Right cardiac atrium (tissue), 5 donors: ENCODE measurements around the gene SLC47A2. TPM values are rescaled to one million over a fixed set of nuclear protein-coding genes. Genes with fewer than 3 reads are reported as not detected.
"Not testable (repeated sequence)": the region's sequence is repeated elsewhere in the genome, so short reads cannot be mapped to it uniquely, and the experiment has no call there.

Source experiments
- ATAC-seq, 2 donors: fragments of 200-7000 bp; cut with Tn5 transposase; one replicate each; pipeline versions ENCODE4 v1.8.0 to v1.9.1; 2020; ENCODE audit warnings: moderate library complexity in 2 of 2, mild to moderate bottlenecking in 1 of 2
- DNase-seq, 3 donors: peaks; one replicate each; pipeline ENCODE4 v3.0.0-alpha.2; 2020
- H3K27ac ChIP-seq: one replicate; pipeline ENCODE4 v1.5.1; 2013; ENCODE audit warnings: mild to moderate bottlenecking, low read length, control low read depth, moderate library complexity
- H3K27me3 ChIP-seq: one replicate; pipeline ENCODE4 v1.6.1; 2013; ENCODE audit not compliant: control insufficient read depth, insufficient read depth
- H3K4me1 ChIP-seq: one replicate; pipeline ENCODE4 v1.6.1; 2013; ENCODE audit warnings: low read length; ENCODE audit not compliant: control insufficient read depth, insufficient read depth
- H3K4me3 ChIP-seq: one replicate; pipeline ENCODE4 v1.5.1; 2013; ENCODE audit warnings: low read length, control low read depth
- H3K9me3 ChIP-seq: one replicate; pipeline ENCODE4 v1.6.1; 2013; ENCODE audit warnings: low read length; ENCODE audit not compliant: control insufficient read depth
- WGBS: extraction: QIAGEN DNeasy Blood & Tissue Kit; methylation state at CpG from one replicate; pipeline ENCODE4 v1.1.7; 2013; 5-methylcytosine and 5-hydroxymethylcytosine counted together
- intact Hi-C, 4 donors: fragments of 100-400 bp; cut with DNase I; formaldehyde crosslinking; loops; one replicate each; pipeline versions ENCODE4 v1.11.0 to v1.14.0; 2022 to 2023
- long read RNA-seq, 4 donors: library from polyadenylated mRNA; unstranded; transcript quantifications; one replicate each; pipeline ENCODE4 v2.0.0, GENCODE V29; 2020 to 2021
- polyA plus RNA-seq: library from polyadenylated mRNA; stranded (reverse); fragments of 200-250 nt; gene quantifications from one replicate; pipeline ENCODE4 v1.2.3, GENCODE V29; 2013
- total RNA-seq, 4 donors: library from RNA; stranded (reverse); fragmentation: NEBNext Ultra II Directional; extraction: Animal tissue kit (Norgen Biotek cat#: 25700); gene quantifications; one replicate each; pipeline ENCODE4 v1.2.1, GENCODE V29; 2021
- donor health status: healthy with polysubstance abuse.
- donor health status: DM: no; HTN: yes; CAD: no.
- donor health status: DM: no; HTN: no; CAD: no.
- donor health status: DM: no; HTN: yes; CAD: no; lungs with severe emphysema.
- donor health status: DM: yes; HTN: yes; CAD: no.

Gene SLC47A2, protein sequence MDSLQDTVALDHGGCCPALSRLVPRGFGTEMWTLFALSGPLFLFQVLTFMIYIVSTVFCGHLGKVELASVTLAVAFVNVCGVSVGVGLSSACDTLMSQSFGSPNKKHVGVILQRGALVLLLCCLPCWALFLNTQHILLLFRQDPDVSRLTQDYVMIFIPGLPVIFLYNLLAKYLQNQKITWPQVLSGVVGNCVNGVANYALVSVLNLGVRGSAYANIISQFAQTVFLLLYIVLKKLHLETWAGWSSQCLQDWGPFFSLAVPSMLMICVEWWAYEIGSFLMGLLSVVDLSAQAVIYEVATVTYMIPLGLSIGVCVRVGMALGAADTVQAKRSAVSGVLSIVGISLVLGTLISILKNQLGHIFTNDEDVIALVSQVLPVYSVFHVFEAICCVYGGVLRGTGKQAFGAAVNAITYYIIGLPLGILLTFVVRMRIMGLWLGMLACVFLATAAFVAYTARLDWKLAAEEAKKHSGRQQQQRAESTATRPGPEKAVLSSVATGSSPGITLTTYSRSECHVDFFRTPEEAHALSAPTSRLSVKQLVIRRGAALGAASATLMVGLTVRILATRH
- total RNA-seq (not detected), polyA plus RNA-seq (not detected)
- long read RNA-seq, donor 1, partial matches to known transcripts, result 0 of 1 reads
- long read RNA-seq, donor 1, other reads (novel, unspliced or antisense), result 1 of 1 reads
- long read RNA-seq, donor 2, result 0 reads
- long read RNA-seq, donor 3, result 0 reads
- long read RNA-seq, donor 4, result 0 reads

DNA sequence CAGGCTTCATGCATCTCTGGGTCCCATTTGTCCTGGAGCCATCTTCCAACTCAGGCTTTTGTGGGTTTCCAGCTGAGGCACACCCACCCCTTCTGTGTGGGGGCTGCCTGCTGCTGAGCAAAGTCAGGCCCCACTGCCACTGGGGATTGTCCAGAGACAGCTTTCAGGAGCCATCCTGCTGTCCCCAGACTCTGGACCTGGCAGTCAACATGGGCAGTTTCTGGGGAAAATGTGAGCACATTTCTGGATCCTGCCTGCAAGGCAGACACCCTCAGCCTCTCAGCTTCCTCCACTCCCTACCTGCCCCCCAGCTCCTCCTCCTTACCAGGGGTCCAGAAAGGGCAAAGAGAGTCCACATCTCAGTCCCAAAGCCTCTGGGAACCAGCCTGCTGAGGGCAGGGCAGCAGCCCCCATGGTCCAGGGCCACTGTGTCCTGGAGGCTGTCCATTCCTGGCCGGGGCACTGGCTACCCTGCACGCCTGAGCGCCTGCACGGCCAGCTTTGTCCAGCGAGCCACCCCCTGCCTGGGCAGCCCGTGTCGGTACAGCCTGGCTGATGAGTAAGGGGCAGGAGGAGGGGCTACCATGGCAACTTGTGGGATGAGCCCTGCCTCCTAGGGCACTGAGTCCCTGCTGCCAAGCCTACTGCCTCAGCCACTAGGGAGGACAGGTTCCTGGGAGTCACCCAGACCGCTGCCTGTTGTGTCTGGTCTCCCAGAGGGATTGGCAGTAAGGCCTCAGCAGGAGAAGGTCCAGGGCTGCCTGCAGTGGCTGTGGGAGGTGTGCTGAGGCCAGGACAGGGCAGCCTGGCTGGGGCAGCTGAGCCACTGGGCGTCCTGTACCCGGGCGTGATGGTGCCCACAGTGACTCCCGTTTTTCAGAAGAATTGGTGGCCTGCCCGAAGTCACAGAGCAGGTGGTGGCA, at the start of gene SLC47A2:
Gene SLC47A2, minus strand, starts transcription at position 477 of the 923 bp plus-strand sequence. Its CDS starts 29 bp downstream, at position 448.
- no peaks in the 10 kb centered on the region for H3K4me1 ChIP-seq
- 76% methylated on average over 13 of the region's 13 CpGs for WGBS
- intact Hi-C loops, result no loop called here
- no peak within 1 kb of the TSS for H3K4me3 ChIP-seq
- H3K27me3 ChIP-seq, result no peaks in the 10 kb centered on the region
- H3K9me3 ChIP-seq, result no peaks in the 10 kb centered on the region
- DNase-seq, result no peak
- H3K27ac ChIP-seq, result no peak within 1 kb of the TSS
- peak; percentile 34 to 38 for ATAC-seq

DNA sequence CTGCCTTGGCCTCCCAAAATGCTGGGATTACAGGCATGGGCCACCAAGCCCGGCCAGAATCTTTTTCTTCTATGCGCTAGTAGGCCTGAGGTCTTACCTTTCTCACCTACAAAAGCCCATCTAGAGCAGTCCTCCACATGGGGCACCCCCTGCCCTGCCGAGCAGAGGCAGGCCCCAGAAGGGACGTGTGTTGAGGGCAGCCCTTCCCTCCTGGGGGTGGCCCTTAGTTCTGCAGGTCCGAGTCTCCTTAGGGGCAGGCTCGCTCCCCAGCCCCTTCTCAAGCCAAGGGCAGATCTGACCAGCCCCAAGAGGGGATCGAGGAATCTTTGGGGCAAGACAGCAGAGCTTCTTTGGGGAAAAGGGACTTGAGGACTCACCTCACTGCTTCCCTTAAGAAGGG, 49.6 kb upstream of the SLC47A2 start:
- no peak for DNase-seq

DNA sequence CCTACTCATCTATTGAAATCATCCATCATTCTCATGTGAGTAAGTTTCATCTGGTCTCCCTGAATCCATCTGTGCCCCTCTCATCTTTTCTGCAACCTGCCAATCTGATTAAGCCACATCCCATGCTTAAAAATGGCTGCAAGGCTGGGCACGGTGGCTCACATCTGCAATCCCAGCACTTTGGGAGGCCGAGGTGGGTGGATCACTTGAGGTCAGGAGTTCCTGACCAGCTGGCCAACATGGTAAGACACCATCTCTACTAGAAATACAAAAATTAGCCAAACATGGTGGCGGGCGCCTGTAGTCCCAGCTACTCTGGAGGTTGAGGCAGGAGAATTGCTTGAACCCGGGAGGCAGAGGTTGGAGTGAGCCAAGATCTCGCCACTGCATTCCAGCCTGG, 47.6 kb upstream of the SLC47A2 start:
- intact Hi-C loops, result loop anchor here (2.0 to 10.0 kb wide), 4 partner anchors 247 to 399 kb away; partner anchors contain the start of gene B9D1 (in 3 of the 4)
- DNase-seq, H3K9me3 ChIP-seq, H3K27me3 ChIP-seq, H3K27ac ChIP-seq, H3K4me3 ChIP-seq, H3K4me1 ChIP-seq, ATAC-seq: not testable (repeated sequence)
- 91% methylated on average over 6 of the region's 6 CpGs for WGBS

More for the DNA sequence above, 49.6 kb upstream of the SLC47A2 start:
- ATAC-seq, result no peak
- 67% methylated on average over 7 of the region's 7 CpGs for WGBS
- intact Hi-C loops, result loop anchor here in 3 of 4 donors (2.0 to 10.0 kb wide), 2 partner anchors 251 to 401 kb away; partner anchors contain the start of gene B9D1 (in 3 of the 3)
- Histone ChIP-seq H3K9me3 (no peaks in the 10 kb centered on the region), H3K4me3 (no peak overlapping the region), H3K27me3 (no peaks in the 10 kb centered on the region), H3K4me1 (no peaks in the 10 kb centered on the region), H3K27ac (no peak overlapping the region)

DNA sequence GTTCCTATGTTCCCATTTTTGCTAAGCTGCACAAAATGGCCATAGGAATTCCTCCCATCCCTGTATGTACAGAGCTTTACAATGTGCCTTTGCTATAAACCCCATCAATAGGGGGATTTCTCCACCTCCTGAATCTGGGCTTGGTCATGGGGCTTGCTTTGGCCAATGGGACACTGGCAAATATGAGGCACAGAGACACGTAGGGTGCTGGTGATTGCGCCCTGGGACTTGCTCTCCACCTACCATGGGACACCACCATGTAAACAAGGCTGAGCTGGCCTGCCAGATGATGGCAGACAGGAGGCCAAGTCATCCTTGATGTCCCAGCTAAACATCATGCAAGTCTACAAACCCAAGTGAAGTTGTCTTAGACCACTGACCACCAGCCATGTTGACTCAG, 47.0 kb upstream of the SLC47A2 start:
- Histone ChIP-seq H3K4me3 (no peak overlapping the region), H3K27ac (no peak overlapping the region), H3K9me3 (no peaks in the 10 kb centered on the region), H3K4me1 (no peaks in the 10 kb centered on the region), H3K27me3 (no peaks in the 10 kb centered on the region)
- ATAC-seq (no peak), DNase-seq (no peak)
- intact Hi-C loops, result loop anchor here (5.0 to 10.0 kb wide), 3 partner anchors 246 to 399 kb away; partner anchors contain the start of gene B9D1 (in 3 of the 4)
- 95% methylated on average over 2 of the region's 2 CpGs for WGBS

DNA sequence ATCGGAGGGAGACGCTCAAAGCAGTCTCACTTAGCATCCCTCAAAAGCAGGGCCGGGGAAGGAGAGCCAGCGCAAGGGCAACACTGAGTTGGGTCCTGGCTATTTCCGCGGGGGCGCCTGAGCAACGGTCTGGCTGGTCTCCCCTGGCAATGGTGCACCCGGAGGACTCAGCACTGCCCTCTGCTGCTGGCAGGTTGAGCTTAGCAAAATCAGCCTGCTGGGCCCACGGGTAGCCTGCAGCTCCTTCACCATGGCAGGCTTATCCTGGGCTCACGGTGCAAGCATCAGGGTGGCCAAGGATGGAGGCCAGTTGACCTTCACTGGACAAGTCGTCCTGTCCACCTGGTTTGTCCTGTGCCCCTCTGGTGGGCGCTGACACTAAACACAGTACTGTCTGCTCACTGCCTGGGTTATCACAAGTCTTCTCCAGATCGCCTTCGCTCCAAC, 46.2 kb upstream of the SLC47A2 start:
- Histone ChIP-seq H3K4me3 (no peak overlapping the region), H3K9me3 (no peaks in the 10 kb centered on the region), H3K27ac (no peak overlapping the region), H3K4me1 (no peaks in the 10 kb centered on the region), H3K27me3 (no peaks in the 10 kb centered on the region)
- 29% methylated on average over 15 of the region's 15 CpGs for WGBS
- peak; percentile 71 to 73 for ATAC-seq
- DNase-seq, result peak; percentile 79 to 91 (median 90)
- intact Hi-C loops, result loop anchor here (5.0 to 10.0 kb wide), 3 partner anchors 245 to 398 kb away; partner anchors contain the start of gene B9D1 (in 3 of the 4)

DNA sequence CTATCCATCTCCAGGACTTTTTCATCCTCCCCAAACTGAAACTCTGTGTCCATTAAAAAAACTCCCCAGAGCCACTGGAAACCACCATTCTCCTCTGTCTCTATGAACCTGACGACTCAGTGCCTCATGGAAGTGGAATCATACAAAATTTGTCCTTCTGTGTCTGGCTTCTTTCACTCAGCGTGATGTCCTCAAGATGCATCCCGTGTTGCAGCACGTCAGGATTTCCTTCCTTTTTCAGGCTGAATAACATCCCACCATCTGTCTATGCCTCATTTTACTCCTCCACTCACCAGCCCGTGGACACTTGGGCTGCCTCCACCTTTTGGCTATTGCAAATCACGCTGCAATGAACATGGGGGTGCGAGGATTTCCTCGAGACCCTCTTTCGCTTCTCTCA, 44.4 kb upstream of the SLC47A2 start:
- 63% methylated on average over 9 of the region's 9 CpGs for WGBS
- H3K4me1 ChIP-seq, result no peaks in the 10 kb centered on the region
- no peak for DNase-seq
- H3K4me3 ChIP-seq, result no peak overlapping the region
- H3K9me3 ChIP-seq, result no peaks in the 10 kb centered on the region
- no peak overlapping the region for H3K27ac ChIP-seq
- intact Hi-C loops, result loop anchor here (5.0 to 10.0 kb wide), 3 partner anchors 243 to 396 kb away; partner anchors contain the start of gene B9D1 (in 3 of the 4)
- H3K27me3 ChIP-seq, result no peaks in the 10 kb centered on the region
- ATAC-seq, result no peak

DNA sequence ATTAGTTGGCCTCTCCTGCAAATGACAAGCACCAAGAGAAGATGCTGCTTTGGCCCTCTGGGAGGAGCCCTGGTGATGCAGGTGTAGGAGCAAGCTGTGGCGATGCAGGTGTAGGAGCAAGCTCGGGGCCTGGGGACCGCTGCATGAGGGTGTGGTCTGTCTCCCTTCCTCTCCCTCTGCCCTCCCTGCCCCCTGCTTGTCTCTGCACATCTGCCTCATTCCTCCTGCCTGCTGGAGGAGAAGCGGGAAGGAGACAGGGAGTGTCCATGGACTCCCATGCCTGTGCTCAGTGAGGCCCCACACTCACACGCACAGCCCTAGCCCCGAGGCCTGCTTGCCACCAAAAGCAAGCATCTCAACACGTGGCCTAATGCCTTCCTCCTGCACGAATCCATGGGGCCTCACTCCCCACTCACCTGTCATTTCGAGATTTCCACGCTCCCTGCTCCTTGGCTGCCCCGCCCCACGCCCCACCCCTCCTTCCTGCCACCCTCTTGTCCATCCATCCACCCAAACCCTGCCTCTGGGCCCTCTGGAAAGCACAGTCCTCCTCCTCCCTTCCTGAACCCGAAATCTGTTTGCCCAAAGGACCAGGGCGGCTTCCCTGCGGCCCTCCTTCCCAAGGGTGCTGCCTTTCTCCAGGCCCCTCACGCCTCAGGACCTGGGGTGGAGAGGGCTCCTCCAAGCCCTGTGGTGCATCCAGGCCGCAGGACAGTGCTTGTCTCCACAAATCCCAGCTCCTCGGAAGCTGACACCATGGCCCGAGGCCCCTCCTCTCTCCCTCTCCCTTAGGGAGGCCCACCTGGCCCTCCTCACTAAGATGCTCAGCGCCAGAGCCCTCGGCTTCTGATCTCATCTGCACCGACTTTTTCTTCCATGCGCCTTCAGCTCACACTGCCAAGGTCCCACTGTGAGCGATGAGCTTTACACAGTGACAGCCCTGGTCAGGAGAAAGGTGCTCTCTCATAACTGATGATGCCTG, 43.5 kb upstream of the SLC47A2 start:
- WGBS, result 83% methylated on average over 24 of the region's 24 CpGs
- intact Hi-C loops, result loop anchor here (5.0 to 10.0 kb wide), 3 partner anchors 243 to 395 kb away; partner anchors contain the start of gene B9D1 (in 3 of the 4)

DNA sequence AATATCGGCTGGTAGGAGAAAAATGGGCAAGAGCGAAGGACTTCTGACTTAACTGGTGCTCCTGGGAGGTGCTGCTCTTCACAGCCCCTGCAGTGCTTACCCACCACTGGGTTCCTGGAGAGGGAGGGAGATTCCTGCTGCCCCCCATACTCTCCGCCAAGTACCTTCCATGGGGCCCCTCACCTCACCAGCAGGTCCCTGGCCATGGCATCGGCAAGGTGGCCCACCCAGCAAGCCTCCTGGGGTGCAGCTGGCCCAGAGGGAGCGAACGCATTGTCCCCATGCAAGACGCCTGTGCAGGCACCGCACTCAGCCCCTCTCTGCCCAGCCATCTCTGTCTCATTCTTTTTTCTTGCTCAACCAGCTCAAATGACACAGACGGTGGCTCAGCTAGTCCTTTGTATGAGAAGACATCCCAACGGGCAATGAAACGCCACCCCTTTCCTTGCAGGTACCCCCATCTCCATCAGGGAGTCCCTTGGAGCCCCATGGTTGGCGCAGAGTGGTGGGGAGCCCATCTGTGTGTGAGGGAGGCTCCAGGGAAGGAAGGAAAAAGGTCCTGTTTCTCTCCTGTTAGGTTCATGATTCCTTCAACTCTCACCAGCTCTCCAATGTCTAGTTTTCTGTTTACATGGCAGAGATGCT, 41.3 kb upstream of the SLC47A2 start:
- ATAC-seq, result no peak
- Histone ChIP-seq H3K27me3 (no peaks in the 10 kb centered on the region), H3K27ac (no peak overlapping the region), H3K9me3 (no peaks in the 10 kb centered on the region), H3K4me3 (no peak overlapping the region), H3K4me1 (no peaks in the 10 kb centered on the region)
- no peak for DNase-seq
- 90% methylated on average over 12 of the region's 12 CpGs for WGBS
- intact Hi-C loops, result no loop called here

More for the DNA sequence above, 43.5 kb upstream of the SLC47A2 start:
- Histone ChIP-seq H3K9me3 (no peaks in the 10 kb centered on the region), H3K27me3 (no peaks in the 10 kb centered on the region), H3K27ac (no peak overlapping the region), H3K4me1 (no peaks in the 10 kb centered on the region), H3K4me3 (no peak overlapping the region)
- DNase-seq, result no peak
- ATAC-seq, result no peak

DNA sequence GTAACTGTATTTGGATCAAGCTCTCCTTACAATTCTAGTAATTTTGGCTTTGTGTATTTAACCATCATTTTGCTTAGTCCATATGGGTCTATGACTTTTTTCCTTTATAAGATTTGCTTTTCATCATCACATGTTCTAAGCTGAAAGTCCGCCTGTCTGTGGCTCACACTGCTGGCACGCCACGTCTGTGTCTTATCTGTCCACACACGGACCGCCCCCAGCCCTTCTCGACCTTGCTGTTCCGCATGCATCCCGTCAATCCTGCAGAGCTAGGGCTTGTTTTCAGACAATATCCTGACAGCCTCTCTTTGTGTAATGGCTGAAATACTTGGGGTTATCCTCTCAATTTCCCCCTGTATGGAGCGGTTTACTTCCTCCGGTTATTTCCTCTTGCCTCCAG, 40.2 kb upstream of the SLC47A2 start:
- Histone ChIP-seq H3K9me3 (no peaks in the 10 kb centered on the region), H3K4me1 (no peaks in the 10 kb centered on the region), H3K27me3 (no peaks in the 10 kb centered on the region), H3K4me3 (no peak overlapping the region), H3K27ac (no peak overlapping the region)
- intact Hi-C loops, result no loop called here
- ATAC-seq (peak in 1 of 2 donors; percentile 39), DNase-seq (no peak)
- WGBS, result 36% methylated on average over 10 of the region's 10 CpGs
